HG02870 (cell line): ENCODE measurements around the gene SLC25A21.

Source experiments
- ATAC-seq: cut with Tn5 transposase; IDR thresholded peaks from one replicate; pipeline ENCODE4 v1.9.1; 2021; ENCODE audit warnings: mild to moderate bottlenecking, moderate library complexity; ENCODE audit not compliant: unreplicated experiment

SLC25A21 gene

GRCh38 chr14:36657399-36658122 is 514.8 kb downstream of the SLC25A21 start:
- ATAC-seq, result no peak

GRCh38 chr14:36656687-36657398 is 515.6 kb downstream of the SLC25A21 start:
- ATAC-seq, result no peak

GRCh38 chr14:36655963-36656686 is 516.3 kb downstream of the SLC25A21 start:
- no peak for ATAC-seq

GRCh38 chr14:36655571-36655962 is 516.8 kb downstream of the SLC25A21 start:
- no peak for ATAC-seq

GRCh38 chr14:36654794-36655381 is 517.5 kb downstream of the SLC25A21 start:
- no peak for ATAC-seq

GRCh38 chr14:36653962-36654793 is 518.2 kb downstream of the SLC25A21 start:
- ATAC-seq, result no peak

GRCh38 chr14:36653413-36653812 is 519.0 kb downstream of the SLC25A21 start:
- ATAC-seq, result no peak

- ATAC-seq, result no peak
Measured at GRCh38 chr14:36652542-36653201, 519.7 kb downstream of the SLC25A21 start.

GRCh38 chr14:36649872-36650650 is 522.3 kb downstream of the SLC25A21 start:
- ATAC-seq, result no peak

GRCh38 chr14:36647824-36648753 is 524.3 kb downstream of the SLC25A21 start:
- ATAC-seq, result no peak

- ATAC-seq, result no peak
Measured at GRCh38 chr14:36647417-36647823, 525.0 kb downstream of the SLC25A21 start.

- ATAC-seq, result no peak
Measured at GRCh38 chr14:36646664-36647416, 525.6 kb downstream of the SLC25A21 start.

- no peak for ATAC-seq
Measured at GRCh38 chr14:36633580-36633979, 538.8 kb downstream of the SLC25A21 start.
